ENCODE measurements around the gene KCMF1. TPM values are rescaled to one million over a fixed set of nuclear protein-coding genes. Genes with fewer than 3 reads are reported as not detected.

KCMF1 gene
- total and polyA plus RNA-seq, 9 of the 15 experiments (the other 6 are each of a cell fraction or from before 2014, with no cell fraction given) = 6.8 to 88.2 (median 46.5) TPM

DNA sequence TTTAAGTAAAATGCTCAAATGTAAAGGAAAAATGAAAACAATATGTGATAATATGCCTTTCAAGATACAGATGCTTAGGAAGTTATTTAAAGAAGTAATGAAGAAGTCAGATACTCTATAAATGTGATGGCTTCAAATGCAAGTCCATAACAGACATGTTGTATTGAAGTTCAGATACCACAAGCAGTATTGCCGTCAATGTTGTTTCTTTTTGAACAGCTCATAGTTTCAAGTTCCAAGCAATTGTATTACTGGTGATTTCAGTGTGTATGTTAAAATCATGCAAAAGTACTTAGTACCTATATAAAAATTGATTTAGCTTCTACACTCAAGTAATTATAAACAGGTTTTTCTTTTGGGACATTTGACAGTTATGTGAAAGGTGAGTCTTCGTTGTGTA, 24.9 kb downstream of the KCMF1 start:
- Histone ChIP-seq H3K27me3 (ENCODE audit: control insufficient read depth in 2 of 2, insufficient read depth in 2 of 2, low read length in 2 of 2) (no peaks in the 10 kb centered on the region), H2AFZ (ENCODE audit: low read depth, low read length) (no peak overlapping the region), H3K9ac (ENCODE audit: insufficient read depth in 1 of 2, low read depth in 2 of 2, low read length in 2 of 2) (no peak overlapping the region), H3K4me1 (replicated peaks in 1 of 2; ENCODE audit: control insufficient read depth in 2 of 2, insufficient read depth in 2 of 2, low read length in 2 of 2) (peaks cover 0 to 3% of the 10 kb centered on the region in 2 experiments; a peak in 2 of 5 replicates), H3K79me2 (ENCODE audit: control insufficient read depth, insufficient read depth, low read length) (peaks cover 87% of the 10 kb centered on the region), H4K20me1 (replicated peaks; ENCODE audit: control insufficient read depth, insufficient read depth, low read length) (peaks cover 21% of the 10 kb centered on the region), H3K9me1 (ENCODE audit: control insufficient read depth, insufficient read depth, low read length) (no peaks in the 10 kb centered on the region), H3K27ac (ENCODE audit: extremely low read depth, low read depth, low read length) (no peak overlapping the region), H3K4me3 (no peak overlapping the region), H3K36me3 (ENCODE audit: control insufficient read depth, insufficient read depth, low read length) (peaks cover 6% of the 10 kb centered on the region; the same call in 2 of the 3 replicates), H3K4me2 (ENCODE audit: insufficient read depth, low read length) (no peak overlapping the region), H3K9me3 (replicated peaks; ENCODE audit: control insufficient read depth, insufficient read depth, low read depth, low read length) (no peaks in the 10 kb centered on the region)
- DNase-seq (ENCODE audit: extremely low read depth in 1 of 4, low spot score in 3 of 4) (no peak), ATAC-seq (no peak), FAIRE-seq (no peak)
- BruUV-seq (replicated peaks) = no TSS peak
- WGBS (ENCODE audit: insufficient coverage, low coverage, missing lambda C conversion rate) = 71% methylated on average over 2 of the region's 2 CpGs
- ChIA-PET CTCF (ENCODE audit: low intra/inter-chr PET ratio) (no interaction called here), POLR2A (interaction anchor here (0.6 to 1.1 kb wide), 2 partner anchors 10 to 22 kb away, joined by 3 read pairs; no protein-coding TSS in a partner anchor)
- in situ Hi-C loops (cut with MboI) = no loop called here
- TF ChIP-seq CBX5 (IDR thresholded peaks at IDR 0.05; ENCODE audit: borderline replicate concordance, low read depth) (no peak), ZNF121 (CRISPR knock-in tag; conservative IDR thresholded peaks at IDR 0.05) (no peak), MYC (IDR thresholded peaks at IDR 0.05; ENCODE audit: low read depth, low read length) (no peak), MYC (CRISPR knock-in tag; IDR thresholded peaks at IDR 0.05; ENCODE audit: borderline replicate concordance, low read depth) (no peak), PTRF (tag; IDR thresholded peaks at IDR 0.05) (no peak), ZNF764 (CRISPR knock-in tag; IDR thresholded peaks at IDR 0.05; ENCODE audit: low read depth) (no peak), ZNF445 (CRISPR knock-in tag; IDR thresholded peaks at IDR 0.05; ENCODE audit: low read depth) (no peak), ZNF24 (IDR thresholded peaks at IDR 0.05) (no peak), ZFP30 (CRISPR knock-in tag; IDR thresholded peaks at IDR 0.05; ENCODE audit: borderline replicate concordance) (no peak), RFX5 (IDR thresholded peaks at IDR 0.05; ENCODE audit: low read depth, low read length) (no peak), CCAR2 (IDR thresholded peaks at IDR 0.05; ENCODE audit: low read depth, low read length) (no peak), HNRNPLL (IDR thresholded peaks at IDR 0.05; ENCODE audit: low read depth, low read length, poor library complexity, severe bottlenecking) (no peak), ESRRA (IDR thresholded peaks at IDR 0.05; ENCODE audit: borderline replicate concordance, low read depth) (no peak), MLX (CRISPR knock-in tag; conservative IDR thresholded peaks at IDR 0.05) (no peak)
- intact Hi-C loops (cut with micrococcal nuclease) = no loop called here

All from K562 (cell line).